HEK293T (cell line): ENCODE data around the gene MYL12B.

Source experiments
- ELF4 ChIP-seq: fragments of 450-650 bp; IDR thresholded peaks from 2 replicates; pipeline ENCODE4 v1.6.1; 2017; ENCODE audit warnings: antibody characterized with exemption
- FOXA1 ChIP-seq: fragments of 450-650 bp; IDR thresholded peaks from 2 replicates; pipeline ENCODE4 v1.6.1; 2016; ENCODE audit warnings: mild to moderate bottlenecking
- SP1 ChIP-seq: fragments of 450-650 bp; IDR thresholded peaks from 2 replicates; pipeline ENCODE4 v1.6.1; 2017
- TARDBP ChIP-seq: fragments of 450-650 bp; IDR thresholded peaks from 2 replicates; pipeline ENCODE4 v1.6.1; 2016

DNA sequence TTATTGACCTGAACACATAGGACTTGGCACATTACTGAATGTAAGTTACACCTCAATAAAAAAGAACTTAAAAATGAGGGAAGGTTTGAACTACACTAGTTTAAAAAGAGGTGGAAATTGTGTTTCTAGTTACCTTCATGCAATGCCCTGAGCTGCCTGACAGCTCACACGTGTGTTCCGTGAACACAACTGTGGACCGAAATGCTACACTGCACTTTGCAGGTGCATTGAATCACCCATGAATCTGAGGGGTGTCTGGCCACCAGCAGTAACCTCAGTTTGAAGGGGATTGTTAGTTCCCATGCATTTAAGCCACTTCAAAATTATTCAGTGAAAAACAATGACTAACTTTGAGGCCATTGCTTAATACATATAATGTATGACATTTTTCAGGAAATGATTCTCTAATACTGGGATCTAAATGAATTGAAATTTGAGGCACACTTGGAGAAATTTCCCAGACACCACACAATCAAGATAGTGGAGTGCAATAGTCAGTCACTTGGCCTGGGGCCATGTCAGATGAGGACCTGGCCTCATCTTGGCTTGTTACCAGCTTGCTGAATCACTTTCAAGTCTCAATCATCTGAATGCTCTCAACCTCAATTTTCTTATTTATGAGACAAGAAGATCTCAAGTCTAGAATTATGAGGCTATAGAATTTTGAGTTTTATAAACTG lies 59.3 kb downstream of the MYL12B start:
- TF ChIP-seq TARDBP, result no peak
- TF ChIP-seq SP1, result no peak
- no peak for TF ChIP-seq ELF4
- no peak for TF ChIP-seq FOXA1
